Stimulated activated CD4-positive, alpha-beta T cell treated with anti-CD3 and anti-CD28 coated beads, Interleukin-15, amount 100 ng/mL, for 24 hours (primary cell): ENCODE data around the gene CACNB3.
A peak's percentile ranks its signal among the peaks of the same experiment; 100 is the strongest.

Source experiments
- DNase-seq: peaks from one replicate; pipeline ENCODE4 v3.0.0-alpha.2; 2020

Gene CACNB3

DNA sequence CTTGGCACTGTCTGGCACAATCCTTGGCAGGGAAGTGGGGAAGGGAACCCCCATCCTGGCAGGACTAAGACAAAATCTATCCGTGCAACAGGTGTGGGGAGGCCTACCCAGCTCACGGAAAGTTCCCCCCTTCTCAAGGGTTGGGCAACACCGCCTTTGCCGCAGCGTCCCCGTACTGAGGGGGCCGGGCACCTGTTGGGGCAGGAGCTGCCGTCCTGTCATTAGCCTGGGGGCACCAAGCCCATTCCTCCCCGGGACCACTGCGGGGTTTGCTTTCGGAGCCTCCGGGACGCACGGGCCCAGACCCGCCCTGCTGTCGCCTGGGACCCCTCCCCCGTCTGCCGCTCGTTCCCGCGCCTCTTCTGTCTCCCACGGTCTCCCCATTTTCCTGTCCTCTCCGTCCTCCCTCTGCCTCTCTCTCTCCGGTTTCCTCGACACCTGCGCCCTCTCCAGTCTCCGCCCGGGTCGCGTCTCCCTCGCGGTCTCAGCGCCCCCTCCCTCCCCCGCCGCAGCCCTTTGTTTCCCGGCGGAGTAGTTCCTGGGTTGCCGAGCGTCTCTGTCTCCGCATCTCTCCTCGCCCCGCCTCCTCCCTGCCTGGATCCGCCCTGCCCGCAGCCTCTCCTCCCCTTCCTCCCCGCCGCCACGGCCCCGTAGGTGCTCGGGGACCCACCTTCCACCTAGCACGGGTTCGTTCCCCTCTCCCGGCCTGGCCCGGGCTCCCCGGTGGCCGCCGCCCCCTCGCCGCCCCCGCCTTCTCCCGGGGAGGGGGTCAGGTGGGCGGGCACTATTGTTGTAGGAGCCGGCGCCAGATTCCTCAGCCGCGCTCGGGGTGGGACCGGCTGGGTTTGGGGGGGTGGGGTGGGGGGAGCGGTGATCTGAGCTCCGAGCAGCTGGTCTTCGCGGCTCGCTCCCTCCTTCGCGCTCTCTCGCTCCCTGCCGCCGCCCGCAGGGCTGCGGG, at the start of gene CACNB3:
TSS of gene CACNB3 (plus strand) at position 624 of the 958 bp plus-strand sequence. CDS start 434 bp downstream, outside the sequence.
- peak; percentile 87 for DNase-seq

DNA sequence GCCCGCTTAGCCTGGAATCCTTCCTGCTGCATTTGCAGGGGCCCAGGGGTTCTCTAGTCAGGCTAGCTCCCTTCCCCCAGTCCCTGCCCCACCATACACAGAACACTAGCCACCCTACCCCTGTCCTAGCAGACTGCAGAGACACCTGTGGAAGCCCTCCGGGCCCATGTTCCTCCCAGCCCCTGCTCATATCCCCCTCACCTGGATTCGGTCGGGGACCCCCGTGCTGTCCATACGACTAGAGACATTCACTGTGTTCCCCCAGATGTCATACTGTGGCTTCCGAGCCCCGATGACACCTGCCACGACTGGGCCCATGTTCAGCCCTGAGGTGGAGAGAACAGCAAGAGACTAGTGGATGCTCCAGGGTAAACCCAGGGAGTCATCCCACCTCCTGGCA, 49.6 kb upstream of the CACNB3 start:
- DNase-seq = no peak

DNA sequence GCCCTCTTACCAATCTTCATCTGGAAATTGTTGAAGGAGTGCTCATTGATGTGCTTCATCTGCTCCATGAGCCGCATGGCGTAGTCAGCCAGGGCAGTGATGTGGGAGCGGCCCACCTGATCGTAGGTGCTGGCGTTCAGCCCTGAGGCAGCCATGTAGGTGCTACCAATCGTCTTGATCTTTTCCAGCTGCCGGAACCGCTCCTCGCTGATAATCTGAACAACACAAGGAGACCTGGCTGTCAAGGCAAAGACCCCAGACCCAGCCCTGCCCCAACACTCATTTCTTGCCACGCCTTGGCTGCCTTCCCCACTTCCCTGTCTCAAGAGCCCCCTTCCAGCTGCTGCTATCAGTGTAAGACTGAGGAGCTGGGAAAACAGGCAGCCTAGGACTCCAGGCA, 47.5 kb upstream of the CACNB3 start:
- DNase-seq = no peak

DNA sequence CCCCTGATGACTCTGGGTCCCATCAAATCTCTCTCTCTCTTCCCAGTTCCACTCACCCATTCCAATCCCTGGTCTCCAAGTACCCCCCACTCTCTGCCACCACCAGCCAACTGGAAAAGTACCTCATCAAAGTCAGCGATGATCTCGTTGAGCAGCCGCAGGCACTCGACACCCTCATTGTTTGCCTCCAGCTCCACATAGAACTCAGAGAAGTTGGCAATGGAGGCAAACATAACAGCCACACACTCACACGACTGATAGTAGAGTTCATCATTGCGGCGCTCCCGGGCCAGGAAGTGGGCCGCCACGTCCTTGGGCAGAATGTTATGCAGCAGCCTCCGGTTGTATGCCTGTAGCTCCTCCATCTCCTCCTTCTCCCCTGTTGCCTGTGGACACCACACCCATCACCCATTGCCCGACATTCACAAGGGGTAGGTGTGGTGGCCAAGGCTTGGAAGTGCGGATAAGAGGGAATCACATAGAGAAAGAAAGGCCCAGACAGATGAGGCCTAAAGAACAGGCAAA, 46.6 kb upstream of the CACNB3 start:
- no peak for DNase-seq

DNA sequence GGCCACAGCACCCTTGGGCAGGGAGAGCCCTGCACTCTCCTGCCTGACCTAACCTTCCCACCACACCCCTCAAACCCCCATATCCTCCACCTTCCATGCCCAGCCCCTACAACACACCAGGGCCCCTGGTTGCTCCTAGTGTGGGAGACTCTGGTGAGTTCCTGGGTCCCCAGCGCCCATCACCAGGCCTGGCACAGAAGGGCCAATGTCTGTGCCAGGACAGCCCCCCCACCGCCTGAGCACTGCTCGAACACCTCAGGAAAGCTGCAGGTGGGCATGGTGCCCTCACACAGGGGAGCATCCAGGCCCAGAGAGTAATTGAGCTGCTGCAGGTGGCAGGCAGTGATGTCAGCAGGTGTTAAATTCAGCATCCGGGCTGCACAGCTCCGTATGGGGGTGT, 44.6 kb upstream of the CACNB3 start:
- no peak for DNase-seq

DNA sequence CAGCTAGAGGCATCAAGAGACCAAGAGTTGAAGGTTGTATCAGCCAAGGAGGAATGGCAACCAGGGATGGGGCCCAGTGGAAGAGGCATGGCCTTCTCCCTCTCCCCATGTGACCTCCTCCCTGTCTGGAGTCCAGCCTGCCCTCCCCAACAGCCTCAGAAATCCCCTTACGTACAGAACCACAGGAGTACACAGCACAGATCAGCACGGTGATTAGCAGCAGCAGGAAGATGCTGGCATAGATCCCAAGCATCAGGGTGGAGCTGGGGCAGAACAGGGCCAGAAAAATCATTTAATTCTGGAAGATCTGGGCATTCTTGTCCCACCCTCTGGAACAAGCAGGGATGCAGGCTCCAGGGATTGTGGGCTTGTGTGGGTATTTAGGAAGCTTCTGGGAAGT, 43.8 kb upstream of the CACNB3 start:
- DNase-seq = no peak

DNA sequence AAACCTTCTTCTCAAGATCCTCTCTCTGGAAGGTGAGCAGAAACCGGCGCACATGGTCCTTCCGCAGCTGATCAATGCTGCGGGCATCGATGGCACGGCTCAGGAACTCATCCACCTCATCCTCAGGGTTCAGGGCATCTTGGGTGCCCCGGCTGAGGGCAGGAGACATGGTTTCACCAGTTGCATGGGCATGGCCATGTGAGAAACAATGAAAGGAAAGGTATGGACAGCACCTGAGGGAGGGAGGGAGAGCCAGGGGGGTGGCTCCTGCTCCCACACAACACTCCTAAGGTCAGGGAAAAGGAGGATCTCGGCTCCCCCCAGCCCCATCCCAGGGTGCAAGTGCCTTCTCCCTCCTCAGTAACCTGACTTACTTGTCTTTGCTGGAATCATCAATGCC, 43.0 kb upstream of the CACNB3 start:
- DNase-seq = no peak

DNA sequence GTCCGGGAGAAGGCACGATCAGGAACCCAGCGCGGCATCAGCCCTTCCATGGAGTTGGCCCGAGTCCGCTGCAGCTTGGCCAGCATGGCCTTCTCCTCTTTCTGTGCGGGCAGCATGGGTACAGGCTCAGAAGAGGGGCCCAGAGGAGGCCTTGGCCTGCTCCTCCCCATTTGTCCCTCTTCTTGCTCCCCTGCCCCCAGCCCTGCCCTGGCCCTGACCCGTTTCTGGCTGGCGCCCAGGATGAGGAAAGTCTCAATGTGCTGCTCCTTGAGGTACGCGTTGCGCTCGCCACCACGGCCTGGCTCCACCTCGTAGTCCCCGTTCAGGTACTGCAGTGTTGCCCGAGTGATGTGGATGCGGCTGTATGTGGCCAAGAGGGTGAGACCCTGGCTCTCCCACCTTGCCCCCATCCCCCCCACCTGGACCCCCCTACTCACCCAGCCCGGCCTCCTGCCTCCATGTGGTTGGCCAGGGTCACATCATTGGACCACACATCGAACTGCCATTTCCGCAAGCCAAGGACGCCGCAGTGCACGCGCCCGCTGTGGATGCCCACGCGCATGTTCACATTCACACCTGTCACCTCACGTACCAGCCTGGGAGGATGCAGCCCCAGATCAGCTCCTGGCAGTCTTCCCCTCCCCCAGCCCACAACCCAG, 42.2 kb upstream of the CACNB3 start:
- no peak for DNase-seq

DNA sequence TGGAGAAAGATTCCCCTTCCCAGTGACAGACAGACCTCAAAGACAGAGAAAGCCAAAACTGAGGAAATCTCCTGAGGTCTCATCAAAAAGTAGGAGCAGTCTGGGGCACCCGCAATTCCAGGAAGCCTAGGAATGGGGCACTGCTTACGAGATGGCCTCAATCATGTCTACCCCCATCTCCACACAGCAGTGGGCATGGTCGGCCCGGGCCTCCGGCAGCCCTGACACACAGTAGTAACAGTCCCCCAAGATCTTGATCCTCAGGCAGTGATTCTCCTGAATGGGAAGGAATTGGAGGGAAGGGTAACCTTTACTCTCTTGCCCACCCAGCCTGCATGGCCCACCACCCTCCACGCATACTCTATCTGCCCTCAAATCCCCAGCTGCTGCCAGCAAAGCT, 41.3 kb upstream of the CACNB3 start:
- DNase-seq = no peak

DNA sequence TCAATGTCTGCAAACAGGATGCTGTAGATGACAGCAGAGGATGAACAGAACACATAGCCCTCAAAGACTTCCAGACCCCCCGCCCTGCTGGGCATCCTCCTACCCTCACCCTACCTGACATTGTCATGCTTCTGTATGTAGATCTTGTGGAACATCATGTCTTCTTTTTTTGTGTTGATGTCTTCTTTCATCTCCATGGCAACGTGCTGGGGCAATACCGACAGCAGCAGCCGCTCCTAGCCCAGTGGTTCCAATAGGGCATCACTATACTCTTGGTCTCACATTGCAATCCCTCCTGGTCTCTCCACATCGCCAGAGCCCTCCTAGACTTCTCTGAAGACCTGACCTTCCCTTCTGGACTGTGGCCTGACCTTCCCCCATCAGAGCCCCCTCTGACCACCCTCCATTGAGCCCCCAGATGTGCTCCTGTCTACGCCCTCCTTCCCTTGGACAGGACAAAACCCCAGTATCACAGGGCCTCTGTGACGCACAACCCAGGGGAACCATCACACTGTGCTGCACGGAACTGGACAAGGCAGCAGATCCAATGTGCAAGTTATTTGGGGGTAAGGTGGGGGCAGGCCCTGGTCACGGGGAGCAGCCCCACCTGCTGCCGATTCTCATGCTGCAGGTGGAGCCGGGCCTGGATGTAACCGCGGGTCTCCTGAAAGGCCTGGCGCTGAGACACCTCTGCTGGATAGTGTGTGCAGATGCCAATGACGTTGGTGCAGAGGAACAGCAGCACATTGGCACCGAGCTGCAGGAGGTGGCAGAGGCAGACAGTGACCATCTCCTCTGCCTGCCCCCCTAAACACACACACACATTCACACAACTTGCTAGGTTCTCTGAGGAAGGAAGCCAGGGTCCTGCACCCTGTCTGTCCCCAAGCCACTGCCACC, 40.5 kb upstream of the CACNB3 start:
- no peak for DNase-seq

DNA sequence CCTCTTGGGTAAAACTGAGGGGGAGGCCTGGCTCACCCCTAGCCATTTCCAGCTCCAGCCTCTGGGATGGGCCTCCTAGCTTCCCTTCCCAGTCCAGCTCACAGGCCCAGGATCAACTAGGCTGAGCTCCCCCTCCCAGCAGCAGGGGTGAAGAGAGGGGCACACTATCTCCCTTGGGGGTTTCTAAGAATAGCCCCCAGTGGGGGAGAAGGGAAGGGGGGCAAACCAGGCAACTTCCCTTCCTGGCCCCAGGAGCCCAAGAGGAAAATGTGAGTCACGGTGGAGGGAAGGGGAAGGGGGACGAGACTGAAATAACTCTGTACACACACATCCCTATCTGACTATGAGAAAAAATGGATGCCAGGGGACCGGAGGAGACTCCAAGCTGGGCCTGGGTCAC, 38.4 kb upstream of the CACNB3 start:
- DNase-seq = no peak

DNA sequence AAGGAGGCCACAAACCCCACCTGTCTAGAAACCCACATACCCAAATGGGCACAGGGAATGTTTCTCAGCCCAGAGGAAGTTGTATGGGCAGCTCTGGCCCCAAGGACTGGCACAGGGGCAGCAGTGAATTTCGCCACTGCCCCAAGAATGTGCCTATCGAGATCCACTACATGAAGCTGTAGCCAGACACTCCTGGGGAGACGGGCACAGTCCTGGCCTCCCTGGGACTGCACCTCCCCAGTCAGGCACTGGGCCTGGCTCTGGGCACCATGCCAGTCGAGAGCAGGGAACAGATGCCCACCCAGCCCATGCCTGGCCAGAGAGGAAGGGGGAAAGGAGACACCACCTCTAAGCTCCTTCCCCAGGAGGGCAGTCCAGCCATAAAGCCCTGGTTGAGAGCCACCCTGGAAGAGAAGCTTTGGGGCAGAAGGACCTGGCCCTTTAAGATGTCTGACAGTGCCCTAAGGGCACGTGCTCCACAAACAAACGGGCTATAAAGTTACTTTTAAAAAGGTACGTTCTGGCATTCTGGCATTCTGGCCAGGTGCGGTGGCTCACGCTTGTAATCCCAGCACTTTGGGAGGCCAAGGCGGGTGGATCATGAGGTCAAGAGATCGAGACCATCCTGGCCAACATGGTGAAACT, 37.8 kb upstream of the CACNB3 start:
- no peak for DNase-seq

DNA sequence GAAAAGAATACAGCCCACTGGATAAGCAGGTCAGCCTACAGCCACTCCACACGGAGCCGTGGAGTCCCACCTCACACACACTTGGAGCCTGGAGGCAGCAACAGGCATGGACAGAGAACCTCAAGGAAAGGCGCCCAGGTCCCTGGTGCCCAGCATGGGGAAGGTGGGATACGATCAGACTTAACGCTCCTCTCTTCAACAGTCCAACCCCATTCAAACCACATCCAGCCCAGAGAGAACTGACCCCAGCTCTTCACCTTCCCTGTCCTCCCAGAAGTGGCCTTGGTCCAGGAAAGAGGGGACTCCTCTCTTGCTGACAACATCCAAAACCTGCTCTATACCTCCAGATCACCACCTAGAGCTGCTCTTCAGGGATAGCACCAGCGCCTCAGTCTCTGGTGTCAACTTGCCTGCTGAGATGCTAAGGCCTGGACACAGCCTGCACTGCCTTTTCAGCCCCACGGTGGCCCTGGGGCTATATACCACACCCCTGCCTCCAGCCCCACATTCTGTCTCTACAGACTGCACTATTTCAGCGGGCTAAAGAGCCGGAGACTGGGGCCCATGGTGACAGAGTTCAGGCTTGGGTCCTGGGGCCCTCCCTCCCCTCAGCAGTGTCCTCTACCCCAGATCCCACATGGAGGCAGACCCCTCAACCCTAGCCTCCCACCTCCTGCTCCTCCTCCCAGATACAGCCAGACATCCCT, 36.4 kb upstream of the CACNB3 start:
- DNase-seq = no peak

DNA sequence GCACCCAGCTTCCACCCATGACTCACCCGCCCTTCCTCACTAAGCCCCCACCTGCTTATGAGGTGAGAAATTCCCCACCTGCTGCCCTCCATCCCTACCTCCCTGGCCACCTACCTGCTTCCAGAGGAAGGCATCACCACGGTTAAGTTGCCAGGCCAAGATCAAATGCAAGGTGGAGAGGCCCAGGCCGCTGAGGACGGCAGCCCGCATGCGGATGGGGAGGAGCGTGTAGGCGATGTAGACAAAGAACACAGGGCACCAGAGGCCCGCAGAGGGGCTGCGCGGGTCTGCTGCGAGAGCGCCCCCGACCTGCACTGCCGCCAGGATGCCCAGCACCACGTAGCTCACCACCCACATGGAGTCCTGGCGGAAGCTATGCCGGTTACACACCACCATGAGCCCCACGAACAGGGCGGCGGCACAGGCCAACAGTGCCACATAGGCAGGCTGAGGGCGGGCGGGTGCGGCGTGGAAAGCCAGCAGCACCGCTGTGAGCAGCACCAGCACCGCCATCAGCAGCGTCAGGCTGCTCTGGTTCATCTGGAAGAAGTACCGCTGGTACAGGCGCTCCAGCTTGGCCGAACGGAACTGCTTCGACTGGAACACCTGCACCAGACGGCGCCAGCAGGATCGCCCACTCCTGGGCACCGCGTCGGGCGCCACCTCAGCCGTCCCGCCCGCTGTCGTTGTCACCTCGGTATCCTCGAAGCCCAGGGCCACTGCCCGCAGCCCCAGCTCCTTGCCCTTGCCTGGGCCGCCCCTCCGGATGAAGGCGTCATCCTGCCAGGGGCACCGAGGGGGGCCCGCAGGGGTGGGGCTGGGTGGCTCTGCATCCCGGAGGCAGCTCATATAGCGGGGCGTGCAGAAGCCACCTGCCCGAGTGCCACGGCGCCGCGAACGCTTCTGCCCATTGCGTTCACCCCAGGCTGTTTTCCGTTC, 35.6 kb upstream of the CACNB3 start:
- DNase-seq = no peak

DNA sequence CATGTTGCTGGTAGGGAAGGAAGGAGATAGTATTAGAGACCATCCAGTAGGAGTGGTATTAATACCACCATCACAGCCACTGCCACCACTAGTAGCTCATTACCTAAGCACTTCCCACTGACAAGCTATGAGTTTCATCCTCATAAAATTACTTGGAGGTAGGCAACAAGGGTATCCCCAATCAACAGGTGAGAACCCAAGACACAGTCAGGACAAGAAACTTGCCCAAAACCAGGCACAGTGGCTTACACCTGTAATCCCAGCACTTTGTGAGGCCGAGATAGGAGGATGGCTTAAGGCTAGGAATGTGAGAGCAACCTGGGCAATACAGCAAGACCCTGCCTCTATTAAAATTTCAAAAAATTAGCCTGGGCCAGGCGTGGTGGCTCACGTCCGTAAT, 34.9 kb upstream of the CACNB3 start:
- DNase-seq = no peak

DNA sequence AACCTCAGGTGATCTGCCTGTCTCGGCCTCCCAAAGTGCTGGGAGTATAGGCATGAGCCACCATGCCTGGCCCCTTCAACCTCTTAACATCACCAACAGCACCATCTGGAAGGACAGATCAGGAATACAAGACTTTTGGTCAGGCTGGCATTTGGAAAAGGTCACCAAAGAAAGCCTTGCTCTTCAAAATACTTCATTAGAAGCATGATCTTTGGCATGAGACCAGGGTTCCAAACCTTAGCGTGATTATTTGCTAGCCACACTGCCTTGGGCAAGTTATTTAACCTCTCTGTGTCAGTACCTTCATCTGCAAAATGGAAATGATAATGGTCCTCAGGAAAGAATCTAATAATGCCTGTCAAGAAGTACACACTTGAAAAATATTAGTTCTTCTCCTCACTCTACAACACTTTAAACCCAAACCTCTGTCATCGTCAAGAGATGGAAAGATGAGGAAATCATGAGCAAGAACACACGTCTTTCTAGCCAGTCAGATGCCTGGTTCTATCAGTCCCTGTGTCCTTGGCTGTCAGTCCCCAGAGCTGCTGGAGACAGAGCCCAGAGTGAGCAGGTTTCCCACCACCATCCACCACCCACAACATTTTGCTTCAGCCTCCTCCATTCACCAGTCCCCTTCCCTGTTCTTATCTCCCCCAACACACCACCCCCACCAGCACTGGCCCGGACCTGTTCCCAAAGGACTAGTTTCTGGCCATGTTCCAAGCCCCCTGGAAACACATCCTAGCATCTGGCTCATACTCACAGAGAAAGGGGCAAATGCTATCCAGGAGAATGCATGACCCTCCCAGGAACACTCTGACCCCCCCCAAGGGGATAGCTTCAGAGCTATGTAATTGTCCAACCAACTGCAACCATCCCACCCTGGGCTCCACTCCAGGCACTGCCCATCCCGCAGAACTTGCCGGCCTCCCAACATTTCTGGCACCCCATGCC, 31.4 kb upstream of the CACNB3 start:
- no peak for DNase-seq

DNA sequence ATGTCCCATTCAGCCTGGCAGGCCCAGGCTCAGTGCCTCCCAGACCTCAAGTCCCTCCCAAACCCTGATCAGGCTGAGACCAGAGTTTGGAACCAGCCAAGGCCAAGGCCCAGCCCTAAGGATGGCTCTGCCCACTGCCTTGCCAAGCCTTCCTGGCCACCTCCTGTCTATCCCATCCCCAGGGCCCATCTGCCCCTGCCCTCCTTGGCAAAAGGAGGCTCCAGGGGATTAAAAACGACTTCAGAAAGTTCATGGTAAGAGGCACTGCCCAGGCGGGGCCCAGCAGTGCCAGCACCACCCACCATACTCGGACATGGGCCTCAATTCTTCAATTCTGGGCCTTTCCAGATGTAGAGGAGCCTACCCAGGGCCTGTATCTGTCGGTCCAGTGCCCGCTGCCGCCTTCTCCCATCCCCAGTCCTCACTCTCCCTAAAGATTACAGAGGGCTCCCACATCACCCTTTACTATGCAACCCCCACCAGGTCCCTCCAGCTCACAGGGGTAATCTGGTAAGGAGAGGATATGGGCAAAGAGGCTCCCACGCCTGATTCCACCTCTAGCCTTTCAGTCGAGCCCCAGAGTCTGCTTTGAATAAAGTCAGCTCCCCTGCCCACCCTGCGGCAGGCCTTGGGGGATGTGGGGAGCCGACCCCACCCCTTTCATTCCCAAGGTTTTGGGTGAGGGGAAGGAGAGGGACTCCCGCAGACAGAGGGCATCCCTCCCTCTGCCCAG, 30.3 kb upstream of the CACNB3 start:
- DNase-seq = no peak

DNA sequence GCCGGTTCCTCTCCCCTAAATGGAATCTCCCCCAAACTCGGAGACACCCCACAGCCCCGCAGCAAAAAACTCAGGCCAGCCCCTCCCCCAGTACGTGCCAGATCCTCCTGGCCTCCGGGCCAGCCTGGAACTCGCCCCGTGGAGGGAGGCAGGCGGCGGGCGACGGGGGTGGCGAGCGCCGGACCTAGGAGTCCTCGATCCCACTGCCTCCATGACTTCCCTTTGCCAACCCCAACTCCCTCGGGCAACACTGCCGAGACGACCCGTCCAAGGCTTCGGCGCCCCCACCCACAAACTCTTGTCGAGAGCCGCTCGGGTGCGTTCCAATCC, 29.8 kb upstream of the CACNB3 start:
- peak; percentile 13 for DNase-seq
